Measurements from ENCODE around the gene MAPKBP1.

GRCh38 chr15:41829959-41830646 lies 55.8 kb downstream of the MAPKBP1 start:
- no peak for TF ChIP-seq HDAC2 (IDR thresholded peaks at IDR 0.05; ENCODE audit: borderline replicate concordance in 1 of 2, low read depth in 2 of 2, low read length in 2 of 2)
- TF ChIP-seq POLR2A (IDR thresholded peaks at IDR 0.05; ENCODE audit: control extremely low read depth in 1 of 2, low read depth in 2 of 2, low read length in 2 of 2): no peak
- no peak for TF ChIP-seq TEAD4 (IDR thresholded peaks at IDR 0.05; ENCODE audit: low read depth, low read length)
- no peak for TF ChIP-seq MAX (IDR thresholded peaks at IDR 0.05)
- TF ChIP-seq SP1 (IDR thresholded peaks at IDR 0.05; ENCODE audit: low read depth, low read length): no peak
- TF ChIP-seq CTCF (IDR thresholded peaks at IDR 0.05; ENCODE audit: control extremely low read depth in 1 of 3, insufficient read depth in 1 of 3, low read depth in 1 of 3, low read length in 3 of 3): no peak
- TF ChIP-seq RBBP5 (IDR thresholded peaks at IDR 0.05; ENCODE audit: borderline replicate concordance, low read depth, low read length): no peak

All from H1 (cell line).